Esophagus squamous epithelium (tissue), 5 donors: ENCODE measurements around the gene SELENOP. TPM values are rescaled to one million over a fixed set of nuclear protein-coding genes. Genes with fewer than 3 reads are reported as not detected.

Source experiments
- DNase-seq: peaks from one replicate; lab custom pipeline; 2025; lab: John Stamatoyannopoulos, UW
- H3K27ac ChIP-seq, 4 donors: fragments of 200-600 bp; sonication (generic); one replicate each; pipeline ENCODE4 v1.5.1; 2016 to 2019; ENCODE audit warnings: mild to moderate bottlenecking in 1 of 4
- H3K27me3 ChIP-seq, 4 donors: fragments of 200-600 bp; sonication (generic); 1 replicate in 3 of 4; 2 replicates in 1 of 4; pipeline versions ENCODE4 v1.5.1 to v1.6.0; 2017 to 2021; ENCODE audit warnings: antibody characterized with exemption in 1 of 4
- H3K36me3 ChIP-seq, 3 donors: fragments of 200-600 bp; sonication (generic); one replicate each; pipeline ENCODE4 v1.5.1; 2016 to 2019
- H3K4me1 ChIP-seq, 3 donors: fragments of 200-600 bp; sonication (generic); one replicate each; pipeline ENCODE4 v1.5.1; 2017 to 2019
- H3K4me3 ChIP-seq, 4 donors: fragments of 200-600 bp; sonication (generic); 1 replicate in 3 of 4; 2 replicates in 1 of 4; pipeline ENCODE4 v1.5.1; 2016 to 2019; ENCODE audit warnings: mild to moderate bottlenecking in 2 of 4, moderate library complexity in 1 of 4
- H3K9me3 ChIP-seq, 3 donors: fragments of 200-600 bp; sonication (generic); one replicate each; pipeline ENCODE4 v1.5.1; 2016 to 2019
- CTCF ChIP-seq, 6 experiments: fragments of 450-650 bp in 4 of 6; fragments of 200-600 bp in 2 of 6; sonication (generic) in 2 of 6; IDR thresholded peaks; one replicate each; pipeline ENCODE4 v1.5.1; 2016 to 2019; ENCODE audit warnings: antibody characterized with exemption in 6 of 6, mild to moderate bottlenecking in 4 of 6, moderate library complexity in 4 of 6
- POLR2A ChIP-seq, 4 donors: fragments of 450-650 bp; IDR thresholded peaks; one replicate each; pipeline ENCODE4 v1.6.1; 2017; ENCODE audit warnings: antibody characterized with exemption in 4 of 4, mild to moderate bottlenecking in 4 of 4, moderate library complexity in 3 of 4
- WGBS, 2 donors: methylation state at CpG; one replicate each; pipeline ENCODE4 v1.1.5; 2018; 5-methylcytosine and 5-hydroxymethylcytosine counted together
- intact Hi-C: fragments of 100-400 bp; cut with DNase I; formaldehyde crosslinking; loops from one replicate; pipeline ENCODE4 v1.15.0; 2022
- total RNA-seq, 4 donors: library from RNA; depleted of rRNA; stranded (reverse); fragments of >200 nt; gene quantifications; one replicate each; pipeline ENCODE4 v1.1.0, GENCODE V29; 2016
- donor health status: DM: yes; HTN: yes; CAD: no.

Gene SELENOP
- total RNA-seq, 4 donors from 2014 or later = 74.7 to 381 (median 211) TPM

GRCh38 chr5:42756606-42757601 lies 54.8 kb downstream of the SELENOP start, which contains the start of gene CCDC152:
CCDC152 (plus strand) TSS chr5:42756818; CDS start chr5:42759122, 2,304 bp downstream.
- DNase-seq = no peak
- intact Hi-C loops = no loop called here

DNA sequence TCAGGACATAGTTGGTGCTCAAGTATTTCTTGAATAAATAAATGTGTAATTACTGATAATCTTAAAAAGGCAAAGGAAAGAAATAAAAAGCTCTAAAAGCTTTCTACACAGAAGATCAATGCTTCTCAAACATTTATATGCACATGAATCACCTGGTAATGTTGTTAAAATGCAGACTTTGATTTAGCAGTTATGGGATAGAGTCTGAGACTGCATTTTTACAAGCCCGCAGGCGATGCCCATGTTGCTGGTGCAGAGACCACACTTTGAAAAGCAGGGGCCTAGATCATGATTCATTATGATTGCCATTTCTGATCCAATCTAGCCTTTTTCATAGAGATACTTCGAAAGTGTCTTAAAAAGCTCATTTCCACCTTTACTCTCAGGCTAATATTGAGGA lies 58.6 kb downstream of the SELENOP start:
- H3K9me3 ChIP-seq = no peaks in the 10 kb centered on the region
- 94 to 95% methylated on average over 3 of the region's 3 CpGs for WGBS, 2 donors
- peaks cover 0 to 24% (median 0%) of the 10 kb centered on the region in 3 donors for H3K4me1 ChIP-seq
- H3K27me3 ChIP-seq = peaks cover 0 to 10% (median 0%) of the 10 kb centered on the region in 4 donors
- H3K4me3 ChIP-seq = no peak overlapping the region
- H3K36me3 ChIP-seq = no peaks in the 10 kb centered on the region
- no peak for DNase-seq
- TF ChIP-seq CTCF (IDR thresholded peaks at IDR 0.05) (no peak), POLR2A (IDR thresholded peaks at IDR 0.05) (no peak)
- intact Hi-C loops = no loop called here
- H3K27ac ChIP-seq = no peak overlapping the region

More at GRCh38 chr5:42756606-42757601, 54.8 kb downstream of the SELENOP start, which contains the start of gene CCDC152:
- H3K27me3 ChIP-seq = peaks cover 0 to 10% (median 0%) of the 10 kb centered on the region in 4 donors
- H3K9me3 ChIP-seq = no peaks in the 10 kb centered on the region
- H3K36me3 ChIP-seq = no peaks in the 10 kb centered on the region
- TF ChIP-seq POLR2A (IDR thresholded peaks at IDR 0.05) (no peak), CTCF (IDR thresholded peaks at IDR 0.05) (no peak)
- WGBS, 2 donors = 43 to 50% methylated on average over 30 to 34 of the region's 35 CpGs
- H3K27ac ChIP-seq = no peak within 1 kb of the TSS
- peaks cover 0 to 7% (median 0%) of the 10 kb centered on the region in 3 donors for H3K4me1 ChIP-seq
- peak within 1 kb of the TSS in 3 of 4 donors; percentile 18 to 50 (median 31) for H3K4me3 ChIP-seq

GRCh38 chr5:42751044-42751443 lies 60.6 kb downstream of the SELENOP start:
- Histone ChIP-seq H3K4me3 (no peak overlapping the region), H3K36me3 (no peaks in the 10 kb centered on the region), H3K27me3 (no peaks in the 10 kb centered on the region), H3K9me3 (no peaks in the 10 kb centered on the region), H3K4me1 (peaks cover 0 to 17% (median 0%) of the 10 kb centered on the region in 3 donors), H3K27ac (peak overlapping the region in 2 of 4 donors; percentile 45 to 72)
- TF ChIP-seq CTCF (IDR thresholded peaks at IDR 0.05) (no peak), POLR2A (IDR thresholded peaks at IDR 0.05) (no peak)
- DNase-seq = no peak
- intact Hi-C loops = no loop called here
- WGBS, 2 donors = 28 to 34% methylated on average over 5 of the region's 5 CpGs

DNA sequence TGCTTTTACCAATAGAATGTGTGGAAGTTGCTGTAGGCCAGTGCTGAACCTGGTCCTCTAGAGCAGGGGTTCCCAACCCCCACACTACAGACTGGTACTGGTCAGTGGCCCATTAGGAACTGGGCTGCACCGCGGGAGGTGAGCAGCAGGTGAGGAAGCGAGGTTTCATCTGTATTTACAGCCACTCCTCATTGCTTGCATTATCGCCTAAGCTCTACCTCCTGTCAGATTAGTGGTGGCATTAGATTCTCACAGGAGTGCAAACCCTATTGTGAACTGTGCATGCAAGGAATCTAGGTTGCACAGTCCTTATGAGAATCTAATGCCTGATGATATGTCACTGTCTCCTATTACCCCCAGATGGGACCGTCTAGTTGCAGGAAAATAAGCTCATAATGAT lies 61.2 kb downstream of the SELENOP start:
- TF ChIP-seq POLR2A (IDR thresholded peaks at IDR 0.05) = no peak
- TF ChIP-seq CTCF (IDR thresholded peaks at IDR 0.05) = no peak
- DNase-seq = no peak
- Histone ChIP-seq H3K27me3 (no peaks in the 10 kb centered on the region), H3K36me3 (no peaks in the 10 kb centered on the region), H3K9me3 (no peaks in the 10 kb centered on the region), H3K4me3 (no peak overlapping the region), H3K4me1 (peaks cover 0 to 17% (median 0%) of the 10 kb centered on the region in 3 donors), H3K27ac (peak overlapping the region in 2 of 4 donors; percentile 18 to 67)
- 73 to 77% methylated on average over 2 to 5 of the region's 5 CpGs for WGBS, 2 donors
- intact Hi-C loops = no loop called here

Other genes with a start within 250 kb of the SELENOP start
- gene CCDC152, start 55.1 kb downstream of the SELENOP start, total RNA-seq = under 1 TPM; 0.08 to 0.44 (median 0.38) TPM
- 1 to 10 TPM in 2 of 4 donors, under 1 TPM in 2; 0.57 to 2.5 (median 1.6) TPM for gene ANXA2R, start 228.4 kb upstream of the SELENOP start, total RNA-seq